Measurements from ENCODE around the gene MRPL1. TPM values are rescaled to one million over a fixed set of nuclear protein-coding genes. Genes with fewer than 3 reads are reported as not detected.

The MRPL1 gene
- total and polyA plus RNA-seq, 10 donors: 14.4 to 53.7 (median 26.6) TPM

DNA sequence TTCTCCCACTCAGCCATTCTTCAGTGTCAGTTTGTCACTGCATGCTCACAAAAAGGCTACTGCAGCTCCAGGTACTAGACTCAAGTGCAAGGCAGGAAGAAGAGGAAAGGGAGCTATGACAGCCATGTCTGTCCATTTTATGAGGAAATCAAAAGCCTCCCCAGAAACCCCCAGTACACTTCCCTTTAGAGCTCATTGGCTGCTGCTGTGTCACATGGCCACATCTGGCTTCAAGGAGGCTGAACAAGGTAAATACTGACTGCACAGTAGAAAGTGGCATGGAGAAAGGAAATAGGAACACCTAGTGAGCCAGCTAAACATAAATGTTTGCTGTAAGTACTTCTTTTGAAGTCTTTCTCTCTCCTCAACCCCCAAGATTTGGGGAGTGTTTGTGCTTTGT, 127.3 kb downstream of the MRPL1 start:
- intact Hi-C loops (cut with DNase I; ENCODE audit: low total_unique reads): no loop called here
- no peak for DNase-seq

GRCh38 chr4:77990456-77990855, 127.8 kb downstream of the MRPL1 start:
- H3K27ac ChIP-seq: no peak overlapping the region
- intact Hi-C loops (cut with DNase I; ENCODE audit: low total_unique reads): no loop called here
- H3K36me3 ChIP-seq: no peaks in the 10 kb centered on the region
- no peaks in the 10 kb centered on the region for H3K4me1 ChIP-seq
- peaks cover 0 to 6% (median 0%) of the 10 kb centered on the region in 7 donors for H3K27me3 ChIP-seq (replicated peaks in 1 of 7)
- H3K4me3 ChIP-seq: no peak overlapping the region
- no peak for DNase-seq
- TF ChIP-seq, protein P1, sequence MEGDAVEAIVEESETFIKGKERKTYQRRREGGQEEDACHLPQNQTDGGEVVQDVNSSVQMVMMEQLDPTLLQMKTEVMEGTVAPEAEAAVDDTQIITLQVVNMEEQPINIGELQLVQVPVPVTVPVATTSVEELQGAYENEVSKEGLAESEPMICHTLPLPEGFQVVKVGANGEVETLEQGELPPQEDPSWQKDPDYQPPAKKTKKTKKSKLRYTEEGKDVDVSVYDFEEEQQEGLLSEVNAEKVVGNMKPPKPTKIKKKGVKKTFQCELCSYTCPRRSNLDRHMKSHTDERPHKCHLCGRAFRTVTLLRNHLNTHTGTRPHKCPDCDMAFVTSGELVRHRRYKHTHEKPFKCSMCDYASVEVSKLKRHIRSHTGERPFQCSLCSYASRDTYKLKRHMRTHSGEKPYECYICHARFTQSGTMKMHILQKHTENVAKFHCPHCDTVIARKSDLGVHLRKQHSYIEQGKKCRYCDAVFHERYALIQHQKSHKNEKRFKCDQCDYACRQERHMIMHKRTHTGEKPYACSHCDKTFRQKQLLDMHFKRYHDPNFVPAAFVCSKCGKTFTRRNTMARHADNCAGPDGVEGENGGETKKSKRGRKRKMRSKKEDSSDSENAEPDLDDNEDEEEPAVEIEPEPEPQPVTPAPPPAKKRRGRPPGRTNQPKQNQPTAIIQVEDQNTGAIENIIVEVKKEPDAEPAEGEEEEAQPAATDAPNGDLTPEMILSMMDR (IDR thresholded peaks at IDR 0.05 in 8 of 11, conservative IDR thresholded peaks at IDR 0.05 in 3 of 11): no peak
- no peak for TF ChIP-seq POLR2AphosphoS5 (IDR thresholded peaks at IDR 0.05)
- TF ChIP-seq POLR2A (IDR thresholded peaks at IDR 0.05): no peak
- no peaks in the 10 kb centered on the region for H3K9me3 ChIP-seq

More for the DNA sequence above, 127.3 kb downstream of the MRPL1 start:
- H3K36me3 ChIP-seq: no peaks in the 10 kb centered on the region
- no peak overlapping the region for H3K4me3 ChIP-seq
- TF ChIP-seq POLR2AphosphoS5 (IDR thresholded peaks at IDR 0.05): no peak
- TF ChIP-seq, protein P1 (IDR thresholded peaks at IDR 0.05 in 8 of 11, conservative IDR thresholded peaks at IDR 0.05 in 3 of 11): no peak
- TF ChIP-seq POLR2A (IDR thresholded peaks at IDR 0.05): no peak
- H3K27me3 ChIP-seq (replicated peaks in 1 of 7): peaks cover 0 to 6% (median 0%) of the 10 kb centered on the region in 7 donors
- H3K27ac ChIP-seq: no peak overlapping the region
- no peaks in the 10 kb centered on the region for H3K9me3 ChIP-seq
- H3K4me1 ChIP-seq: no peaks in the 10 kb centered on the region

DNA sequence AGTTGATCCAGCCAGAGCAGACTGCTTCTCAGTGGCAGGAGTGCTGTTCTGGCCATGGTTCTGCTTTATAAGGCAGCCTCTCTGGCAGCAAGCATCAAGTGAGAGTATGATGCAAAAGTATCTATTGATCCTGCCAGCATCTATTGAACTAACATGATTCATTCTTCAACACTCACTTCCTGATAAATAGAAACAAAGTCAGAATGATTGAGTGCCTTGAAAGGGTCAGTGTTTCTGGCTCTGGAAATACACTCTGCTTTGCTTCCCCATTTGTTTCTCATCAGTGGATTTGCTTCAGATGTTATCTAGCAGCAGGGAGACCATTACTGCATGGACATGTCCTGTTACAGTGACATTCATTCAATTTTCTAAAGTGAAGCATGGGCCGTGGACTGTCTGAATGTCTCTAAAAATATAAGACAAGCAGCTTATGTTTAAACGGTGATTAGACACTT, 128.3 kb downstream of the MRPL1 start:
- no peak overlapping the region for H3K27ac ChIP-seq
- H3K9me3 ChIP-seq: no peaks in the 10 kb centered on the region
- no peak overlapping the region for H3K4me3 ChIP-seq
- no peaks in the 10 kb centered on the region for H3K36me3 ChIP-seq
- WGBS, 5 donors: 65 to 80% (median 76%) methylated on average over 2 of the region's 2 CpGs
- intact Hi-C loops (cut with DNase I; ENCODE audit: low total_unique reads): no loop called here
- no peaks in the 10 kb centered on the region for H3K4me1 ChIP-seq
- TF ChIP-seq, protein P1 (IDR thresholded peaks at IDR 0.05 in 8 of 11, conservative IDR thresholded peaks at IDR 0.05 in 3 of 11): no peak
- peaks cover 0 to 6% (median 0%) of the 10 kb centered on the region in 7 donors for H3K27me3 ChIP-seq (replicated peaks in 1 of 7)
- DNase-seq: no peak

DNA sequence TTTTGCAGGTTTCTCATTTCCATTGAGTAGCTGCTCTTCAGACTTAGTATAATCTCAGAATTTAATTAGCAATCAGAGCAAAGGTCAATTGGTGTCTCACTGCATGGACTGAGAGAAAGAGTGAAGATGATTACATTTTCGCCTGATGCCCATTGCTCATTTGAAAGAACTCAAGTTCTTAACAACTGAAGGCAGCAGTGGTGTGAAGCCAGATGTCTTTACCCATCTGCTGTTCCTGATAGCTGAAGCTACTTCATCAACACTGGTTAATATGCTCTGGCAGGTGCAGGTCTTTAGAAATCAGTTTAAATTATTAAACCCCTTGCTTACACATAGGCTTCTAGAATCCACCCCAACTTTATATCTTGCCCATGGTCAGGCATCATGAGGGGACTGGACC, 130.0 kb downstream of the MRPL1 start:
- intact Hi-C loops (cut with DNase I; ENCODE audit: low total_unique reads): no loop called here
- 76 to 93% (median 89%) methylated on average over 1 of the region's 1 CpG for WGBS, 5 donors
- no peak for TF ChIP-seq POLR2A (IDR thresholded peaks at IDR 0.05)
- TF ChIP-seq, protein P1 (IDR thresholded peaks at IDR 0.05 in 8 of 11, conservative IDR thresholded peaks at IDR 0.05 in 3 of 11): no peak
- TF ChIP-seq POLR2AphosphoS5 (IDR thresholded peaks at IDR 0.05): no peak

More for the DNA sequence above, 130.0 kb downstream of the MRPL1 start:
- H3K27ac ChIP-seq: no peak overlapping the region
- H3K9me3 ChIP-seq: no peaks in the 10 kb centered on the region
- H3K4me1 ChIP-seq: no peaks in the 10 kb centered on the region
- DNase-seq: no peak
- no peak overlapping the region for H3K4me3 ChIP-seq
- H3K36me3 ChIP-seq: no peaks in the 10 kb centered on the region
- peaks cover 0 to 6% (median 0%) of the 10 kb centered on the region in 7 donors for H3K27me3 ChIP-seq (replicated peaks in 1 of 7)
